GM12874 (cell line): Measurements from ENCODE around the gene LRRTM4.

Experiments
- TF ChIP-seq, protein P1 (sequence below): IDR thresholded peaks from 2 replicates; pipeline ENCODE4 v1.5.1; 2011; ENCODE audit warnings: low read depth, mild to moderate bottlenecking, control low read depth, low read length, moderate library complexity; ENCODE audit not compliant: insufficient read depth

LRRTM4 gene

DNA sequence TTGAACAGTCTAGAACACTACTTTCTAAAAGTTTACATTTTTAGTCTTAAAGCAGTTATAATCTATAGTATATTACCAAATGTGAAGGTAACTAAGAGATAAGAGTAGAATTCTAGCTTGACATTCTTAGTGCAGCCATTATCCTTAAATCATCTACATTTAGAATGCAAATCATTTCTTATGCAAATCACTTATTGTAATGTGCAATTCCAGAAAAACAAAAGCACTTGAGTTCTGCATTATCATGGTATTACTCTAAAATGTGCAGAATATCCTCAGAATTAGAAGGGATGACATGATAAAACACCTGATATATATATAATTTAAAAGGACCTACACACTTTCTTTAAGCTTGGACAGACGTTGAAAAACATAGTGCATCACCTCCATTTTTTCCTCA is 712 bp upstream of the LRRTM4 start:
- TF ChIP-seq, protein P1, sequence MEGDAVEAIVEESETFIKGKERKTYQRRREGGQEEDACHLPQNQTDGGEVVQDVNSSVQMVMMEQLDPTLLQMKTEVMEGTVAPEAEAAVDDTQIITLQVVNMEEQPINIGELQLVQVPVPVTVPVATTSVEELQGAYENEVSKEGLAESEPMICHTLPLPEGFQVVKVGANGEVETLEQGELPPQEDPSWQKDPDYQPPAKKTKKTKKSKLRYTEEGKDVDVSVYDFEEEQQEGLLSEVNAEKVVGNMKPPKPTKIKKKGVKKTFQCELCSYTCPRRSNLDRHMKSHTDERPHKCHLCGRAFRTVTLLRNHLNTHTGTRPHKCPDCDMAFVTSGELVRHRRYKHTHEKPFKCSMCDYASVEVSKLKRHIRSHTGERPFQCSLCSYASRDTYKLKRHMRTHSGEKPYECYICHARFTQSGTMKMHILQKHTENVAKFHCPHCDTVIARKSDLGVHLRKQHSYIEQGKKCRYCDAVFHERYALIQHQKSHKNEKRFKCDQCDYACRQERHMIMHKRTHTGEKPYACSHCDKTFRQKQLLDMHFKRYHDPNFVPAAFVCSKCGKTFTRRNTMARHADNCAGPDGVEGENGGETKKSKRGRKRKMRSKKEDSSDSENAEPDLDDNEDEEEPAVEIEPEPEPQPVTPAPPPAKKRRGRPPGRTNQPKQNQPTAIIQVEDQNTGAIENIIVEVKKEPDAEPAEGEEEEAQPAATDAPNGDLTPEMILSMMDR, result no peak

DNA sequence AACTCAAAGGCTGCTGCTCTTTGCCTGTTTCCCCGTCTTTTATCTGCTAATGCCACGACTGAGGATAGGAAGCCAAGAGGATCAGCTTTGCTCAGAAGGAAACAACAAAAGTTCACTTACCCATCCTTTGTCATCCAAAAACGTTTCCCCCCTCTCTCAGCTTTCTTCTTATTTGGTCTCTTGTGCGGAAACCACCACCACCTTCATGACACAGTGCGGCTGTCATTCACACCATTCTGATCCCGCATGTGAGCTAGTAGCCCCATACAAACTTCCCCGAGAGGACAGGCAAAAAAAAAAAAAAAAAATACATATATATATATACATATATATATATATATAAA is 656 bp downstream of the LRRTM4 start:
- TF ChIP-seq, protein P1, result no peak

DNA sequence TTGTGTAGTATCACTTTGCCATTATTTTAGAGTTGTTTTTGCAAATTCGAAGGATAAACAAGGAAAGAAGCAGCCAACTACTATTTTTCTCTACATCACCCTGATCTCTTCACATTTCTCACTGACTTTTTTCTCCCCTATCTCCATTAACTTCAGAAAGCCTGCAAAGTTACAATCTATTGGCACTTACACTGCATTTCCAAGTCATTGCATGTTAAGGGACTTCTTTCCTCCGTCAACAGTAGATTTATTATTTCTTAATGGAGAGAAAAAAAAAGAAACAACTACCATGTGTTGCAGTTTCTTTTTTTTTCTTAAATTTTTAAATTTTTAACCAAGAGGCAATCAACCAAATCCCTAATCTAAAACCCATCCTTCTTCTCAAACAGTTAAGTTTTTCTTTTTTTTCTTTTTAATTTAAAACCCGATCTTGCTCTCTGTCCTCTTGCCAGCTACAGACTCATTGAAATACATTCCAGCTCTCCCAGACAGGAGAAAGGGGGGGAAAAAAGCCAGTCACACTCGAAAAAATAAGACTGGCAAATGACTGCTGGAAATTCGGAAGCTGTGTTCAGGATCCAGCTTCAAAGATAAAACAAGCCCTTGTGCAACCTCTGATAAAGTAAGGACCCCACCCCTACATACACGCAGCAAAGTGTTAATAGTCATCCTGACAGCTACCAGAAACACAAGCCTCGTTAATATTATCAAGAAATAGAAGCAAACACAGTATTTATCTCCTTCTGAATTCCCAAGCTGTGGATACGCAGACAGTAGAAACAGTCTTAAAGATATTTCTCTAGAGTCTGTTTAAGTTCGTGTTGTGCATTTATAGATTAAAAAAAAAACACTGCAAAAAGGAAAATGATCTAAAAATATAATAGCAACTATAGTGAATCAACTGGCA is 1.3 kb downstream of the LRRTM4 start:
- TF ChIP-seq, protein P1, result no peak

DNA sequence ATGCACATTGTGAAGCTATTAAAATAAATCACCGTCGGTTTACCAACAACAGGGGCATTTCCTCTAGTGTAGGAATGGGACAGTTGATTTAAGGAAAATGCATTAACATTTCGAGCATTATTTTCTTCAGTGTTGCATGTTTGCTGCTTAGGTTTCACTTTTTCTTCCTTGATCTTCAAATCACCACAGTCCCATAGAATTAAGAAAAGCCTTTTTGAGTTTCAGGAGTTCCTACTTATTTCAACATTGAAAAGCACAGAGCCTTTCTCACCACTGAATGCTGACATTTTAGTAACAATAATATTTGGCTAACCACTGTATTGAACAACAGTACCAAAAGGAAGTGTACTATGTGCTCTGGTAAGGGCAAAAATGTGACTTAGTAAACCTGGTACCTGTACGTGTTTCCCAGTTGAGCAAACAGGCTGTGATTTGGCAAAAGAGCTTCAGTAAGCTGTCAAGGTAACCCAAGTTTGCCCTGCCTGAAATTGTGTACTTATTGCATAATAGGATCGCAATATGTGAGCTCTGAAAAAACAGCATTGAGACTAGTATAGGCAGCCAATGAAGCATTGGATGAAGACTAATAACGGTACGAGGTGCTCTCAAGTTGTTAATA is 2.2 kb downstream of the LRRTM4 start:
- TF ChIP-seq, protein P1, result no peak

DNA sequence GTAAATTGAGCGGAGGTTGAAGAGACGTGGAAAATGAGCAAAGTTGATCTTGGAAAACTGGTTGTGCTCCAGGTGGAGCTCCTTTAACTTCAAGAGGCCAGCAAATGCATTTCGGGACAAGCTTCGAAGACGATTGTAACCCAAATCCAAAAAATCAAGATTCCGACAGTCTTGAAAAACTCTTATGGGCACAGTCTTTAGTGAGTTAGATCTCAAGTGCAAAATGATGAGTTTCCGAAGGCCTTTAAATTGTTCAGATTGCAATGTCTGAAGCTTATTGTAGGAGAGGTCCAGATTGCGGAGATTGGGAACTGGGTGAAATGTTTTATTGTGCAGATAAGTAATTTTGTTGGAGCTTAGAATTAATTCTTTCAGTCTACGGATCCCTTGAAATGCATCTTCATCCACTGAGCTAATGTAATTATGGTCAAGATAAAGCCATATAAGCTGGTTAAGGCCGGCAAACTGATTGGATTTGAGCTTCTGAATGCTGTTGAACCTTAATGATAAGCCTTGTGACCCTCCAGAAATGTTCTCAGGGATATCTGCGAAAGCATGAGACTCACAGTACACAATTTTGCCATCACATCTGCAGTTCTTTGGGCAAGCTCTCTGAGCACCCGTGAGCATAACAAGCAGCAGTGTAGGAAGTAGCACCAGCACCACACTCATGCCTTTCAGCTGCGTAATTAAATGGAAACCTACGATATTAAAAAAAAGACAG is 2.9 kb downstream of the LRRTM4 start:
- TF ChIP-seq, protein P1, result no peak

DNA sequence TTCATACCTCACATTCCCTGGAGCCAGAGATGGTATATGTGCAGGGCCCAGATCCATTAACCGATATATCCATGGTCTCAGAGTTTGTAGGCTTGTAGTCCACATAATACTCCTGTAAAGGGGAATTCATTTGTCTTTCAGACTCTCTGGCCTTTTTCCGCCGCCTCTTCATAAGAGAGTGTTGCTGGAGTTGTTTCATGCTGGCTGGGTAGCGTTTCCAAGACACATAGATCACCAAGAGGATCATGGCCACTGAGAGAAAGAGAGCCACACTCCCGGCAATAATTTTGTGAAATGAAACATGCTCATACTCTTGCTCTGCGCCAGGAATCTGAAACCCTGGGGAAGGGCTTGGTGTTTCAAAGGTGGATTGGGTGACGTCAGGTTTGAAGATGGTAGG is 3.9 kb downstream of the LRRTM4 start:
- TF ChIP-seq, protein P1, result no peak

DNA sequence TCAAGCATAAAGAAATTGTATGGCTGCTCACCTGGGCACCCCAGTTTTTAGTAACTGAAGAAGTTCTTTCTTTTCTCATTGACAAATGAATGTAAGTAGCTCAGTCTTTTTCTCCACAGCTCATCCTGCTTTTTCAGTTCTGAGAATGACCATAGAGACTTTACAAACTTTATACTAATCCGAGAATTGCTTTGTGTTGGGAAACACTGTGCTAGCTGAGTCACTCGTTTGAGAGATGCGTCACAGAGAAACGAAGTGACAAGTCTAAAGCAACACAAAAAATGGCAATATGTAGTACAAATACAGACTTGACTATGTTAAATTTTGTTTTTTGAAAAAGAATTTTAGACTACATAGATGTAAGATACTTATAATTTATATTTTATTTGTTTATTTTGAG is 9.0 kb downstream of the LRRTM4 start:
- TF ChIP-seq, protein P1, result no peak
